MM.1S (cell line): Measurements from ENCODE around the gene MRPL2.

Source experiments
- DNase-seq: peaks from one replicate; pipeline ENCODE4 v3.0.0-alpha.2; 2015
- H2AFZ ChIP-seq: fragments of 300-600 bp; sonication (generic); 2 replicates; pipeline ENCODE4 v1.6.0; 2016; ENCODE audit warnings: antibody characterized with exemption, low read length
- H3F3A ChIP-seq: fragments of 300-600 bp; sonication (generic); 2 replicates; pipeline ENCODE4 v1.6.1; 2016; ENCODE audit warnings: mild to moderate bottlenecking, antibody characterized with exemption, low read length, moderate library complexity, mixed read lengths; ENCODE audit not compliant: insufficient read depth
- H3K27ac ChIP-seq: fragments of 300-600 bp; sonication (generic); 2 replicates; pipeline ENCODE4 v1.5.1; 2016; ENCODE audit warnings: mild to moderate bottlenecking, low read length
- H3K27me3 ChIP-seq: fragments of 300-600 bp; sonication (generic); replicated peaks from 2 replicates; pipeline ENCODE4 v1.6.0; 2016; ENCODE audit warnings: low read length; ENCODE audit not compliant: insufficient read depth
- H3K36me3 ChIP-seq: fragments of 300-600 bp; sonication (generic); replicated peaks from 2 replicates; pipeline ENCODE4 v1.6.1; 2016; ENCODE audit warnings: mild to moderate bottlenecking, low read length, mixed read lengths; ENCODE audit not compliant: insufficient read depth
- H3K4me1 ChIP-seq: fragments of 300-600 bp; sonication (generic); 2 replicates; pipeline ENCODE4 v1.6.1; 2016; ENCODE audit warnings: low read length, mixed read lengths
- H3K4me2 ChIP-seq: fragments of 300-600 bp; sonication (generic); 2 replicates; pipeline ENCODE4 v1.6.0; 2016; ENCODE audit warnings: low read depth, low read length
- H3K4me3 ChIP-seq: fragments of 300-600 bp; sonication (generic); 2 replicates; pipeline ENCODE4 v1.5.1; 2016; ENCODE audit warnings: low read length, mixed read lengths
- H3K79me2 ChIP-seq: fragments of 300-600 bp; sonication (generic); 2 replicates; pipeline ENCODE4 v1.6.1; 2016; ENCODE audit warnings: mixed run types, low read length, mixed read lengths
- H3K9ac ChIP-seq: fragments of 300-600 bp; sonication (generic); 2 replicates; pipeline ENCODE4 v1.6.1; 2016; ENCODE audit warnings: low read length, mixed read lengths
- H3K9me2 ChIP-seq: fragments of 300-600 bp; sonication (generic); replicated peaks from 2 replicates; pipeline ENCODE4 v1.6.1; 2016; ENCODE audit warnings: mild to moderate bottlenecking, low read length, mixed read lengths; ENCODE audit not compliant: insufficient read depth
- H3K9me3 ChIP-seq: fragments of 300-600 bp; sonication (generic); replicated peaks from 2 replicates; pipeline ENCODE4 v1.6.1; 2016; ENCODE audit warnings: mild to moderate bottlenecking, low read length, mixed read lengths; ENCODE audit not compliant: insufficient read depth
- H4K20me1 ChIP-seq: fragments of 300-600 bp; sonication (generic); 2 replicates; pipeline ENCODE4 v1.6.1; 2016; ENCODE audit warnings: mild to moderate bottlenecking, low read length, moderate library complexity, mixed read lengths; ENCODE audit not compliant: insufficient read depth
- CTCF ChIP-seq: fragments of 300-600 bp; sonication (generic); IDR thresholded peaks from 2 replicates; pipeline ENCODE4 v1.5.1; 2016; ENCODE audit warnings: antibody characterized with exemption, low read length, mixed read lengths
- EZH2phosphoT487 ChIP-seq: fragments of 300-600 bp; sonication (generic); IDR thresholded peaks from 2 replicates; pipeline ENCODE4 v1.6.1; 2018; ENCODE audit warnings: antibody characterized with exemption, low read length

MRPL2 gene

GRCh38 chr6:43005844-43006243 is 53.4 kb downstream of the MRPL2 start:
- H3K4me2 ChIP-seq: no peak overlapping the region
- H3K9me2 ChIP-seq: no peaks in the 10 kb centered on the region
- no peak for DNase-seq
- H3K9me3 ChIP-seq: no peaks in the 10 kb centered on the region
- H3K4me3 ChIP-seq: no peak overlapping the region
- no peaks in the 10 kb centered on the region for H3F3A ChIP-seq
- no peak overlapping the region for H3K9ac ChIP-seq
- no peaks in the 10 kb centered on the region for H3K4me1 ChIP-seq
- H4K20me1 ChIP-seq: no peaks in the 10 kb centered on the region
- TF ChIP-seq EZH2phosphoT487 (no peak), CTCF (no peak)
- no peak overlapping the region for H2AFZ ChIP-seq
- H3K36me3 ChIP-seq: no peaks in the 10 kb centered on the region
- no peaks in the 10 kb centered on the region for H3K79me2 ChIP-seq
- H3K27ac ChIP-seq: no peak overlapping the region
- H3K27me3 ChIP-seq: no peaks in the 10 kb centered on the region
